Measurements from ENCODE around the gene PIP5K1B. TPM values are rescaled to one million over a fixed set of nuclear protein-coding genes. Genes with fewer than 3 reads are reported as not detected.

PIP5K1B gene
- total and polyA plus RNA-seq, 2 donors (not counting 3 experiments of a cell fraction or from before 2014, with no cell fraction given): 0.27 TPM; not detected in 1

GRCh38 chr9:69016191-69017096 lies 311.4 kb downstream of the PIP5K1B start:
- H4K20me1 ChIP-seq (replicated peaks; ENCODE audit: control insufficient read depth, extremely low read depth, insufficient read depth, low read length): no peaks in the 10 kb centered on the region
- H3K4me1 ChIP-seq (ENCODE audit: control insufficient read depth, extremely low read depth, insufficient read depth, low read length): no peaks in the 10 kb centered on the region
- no peak for FAIRE-seq
- H3K27ac ChIP-seq (ENCODE audit: insufficient read depth, low read depth, low read length): no peak overlapping the region
- ChIA-PET CTCF (interaction anchor here (1.4 kb wide), 1 partner anchor 17 kb away, joined by 4 read pairs; no protein-coding TSS in a partner anchor), POLR2A (no interaction called here)
- no peaks in the 10 kb centered on the region for H3K79me2 ChIP-seq (ENCODE audit: control insufficient read depth, insufficient read depth, low read length)
- intact Hi-C loops (cut with micrococcal nuclease): no loop called here
- dilution Hi-C loops (cut with MboI; ENCODE audit: extremely low pct_ligation_motif_present, low sequenced_read_pairs): no loop called here
- no peak overlapping the region for H3K4me3 ChIP-seq (replicated peaks in 1 of 3; ENCODE audit: insufficient read depth in 1 of 3, low read depth in 1 of 3, low read length in 3 of 3)
- no peak for DNase-seq (ENCODE audit: low read depth, low spot score)
- no peak for TF ChIP-seq EZH2 (IDR thresholded peaks at IDR 0.05; ENCODE audit: borderline replicate concordance, low read depth, low read length, severe bottlenecking)
- TF ChIP-seq GATA2 (IDR thresholded peaks at IDR 0.05; ENCODE audit: insufficient read depth, insufficient read length, low read depth, low read length): no peak
- no peak for TF ChIP-seq MYC (IDR thresholded peaks at IDR 0.05; ENCODE audit: low read depth, low read length)
- no peak for TF ChIP-seq POLR2AphosphoS5 (IDR thresholded peaks at IDR 0.05; ENCODE audit: insufficient read depth, low read depth, low read length)
- TF ChIP-seq CTCF (IDR thresholded peaks at IDR 0.05; ENCODE audit: extremely low read depth in 1 of 2, insufficient read depth in 1 of 2, low read depth in 1 of 2, low read length in 2 of 2): no peak
- TF ChIP-seq FOS (IDR thresholded peaks at IDR 0.05; ENCODE audit: borderline replicate concordance, insufficient read depth, low read length): no peak
- no peak for TF ChIP-seq JUN (IDR thresholded peaks at IDR 0.05; ENCODE audit: borderline replicate concordance, insufficient read depth, insufficient read length, low read depth)
- TF ChIP-seq POLR2A (IDR thresholded peaks at IDR 0.05; ENCODE audit: low read depth, low read length): no peak
- no peak for TF ChIP-seq MAX (IDR thresholded peaks at IDR 0.05; ENCODE audit: insufficient read depth, insufficient read length)
- H3K9ac ChIP-seq (replicated peaks; ENCODE audit: extremely low read depth, insufficient read depth, low read length): no peak overlapping the region
- peaks cover 4 to 5% of the 10 kb centered on the region in 2 experiments for H3K27me3 ChIP-seq (ENCODE audit: control insufficient read depth in 2 of 2, insufficient read depth in 2 of 2, low read length in 2 of 2)
- H2AFZ ChIP-seq (ENCODE audit: low read depth, low read length): no peak overlapping the region
- no peaks in the 10 kb centered on the region for H3K9me1 ChIP-seq (replicated peaks; ENCODE audit: control insufficient read depth, extremely low read depth, insufficient read depth, low read length)
- H3K36me3 ChIP-seq (ENCODE audit: control insufficient read depth in 2 of 2, extremely low read depth in 1 of 2, insufficient read depth in 2 of 2, low read length in 2 of 2): no peaks in the 10 kb centered on the region
- H3K9me3 ChIP-seq (replicated peaks; ENCODE audit: control insufficient read depth, insufficient read depth, low read length): no peaks in the 10 kb centered on the region
- BruUV-seq (replicated peaks): no TSS peak
- no peak overlapping the region for H3K4me2 ChIP-seq (ENCODE audit: insufficient read depth, low read length)
